ENCODE measurements around the gene ABCA1.
"Not testable (repeated sequence)": the region's sequence is repeated elsewhere in the genome, so short reads cannot be mapped to it uniquely, and the experiment has no call there.

Gene ABCA1

DNA sequence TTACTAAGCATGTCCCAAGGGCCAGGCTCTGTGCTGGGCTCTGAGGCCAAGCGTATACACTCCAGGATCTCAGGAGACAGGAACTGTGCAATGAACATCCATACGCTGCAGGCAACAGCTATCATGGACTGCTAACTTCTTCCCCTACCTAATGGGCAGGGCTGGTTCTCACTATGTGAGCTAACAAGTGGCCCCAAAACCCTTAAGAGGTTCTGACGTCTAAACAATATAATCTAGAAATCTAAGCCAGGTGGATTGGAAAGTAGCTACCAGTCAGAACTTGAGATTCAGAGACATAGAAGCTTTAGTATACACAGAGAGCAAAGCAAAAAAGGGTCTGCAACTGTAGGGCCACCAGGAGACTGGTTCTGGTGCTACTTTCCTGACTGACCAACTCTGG, 27.6 kb downstream of the ABCA1 start:
- H3K9me3 ChIP-seq (ENCODE audit: insufficient read depth, low read length), result no peaks in the 10 kb centered on the region
- H3F3A ChIP-seq (ENCODE audit: insufficient read depth), result no peaks in the 10 kb centered on the region
- H2AFZ ChIP-seq (ENCODE audit: low read depth, low read length, severe bottlenecking), result no peak overlapping the region
- no peak for TF ChIP-seq CTCF (IDR thresholded peaks at IDR 0.05; ENCODE audit: insufficient read depth, low read length, poor library complexity, severe bottlenecking)
- TF ChIP-seq EZH2phosphoT487 (conservative IDR thresholded peaks at IDR 0.05; ENCODE audit: low read length), result no peak
- no peaks in the 10 kb centered on the region for H3K79me2 ChIP-seq (ENCODE audit: insufficient read depth, low read length)
- H3K36me3 ChIP-seq (ENCODE audit: low read length), result no peaks in the 10 kb centered on the region
- no peaks in the 10 kb centered on the region for H3K27me3 ChIP-seq (ENCODE audit: low read length)
- no peaks in the 10 kb centered on the region for H4K20me1 ChIP-seq (ENCODE audit: low read depth, low read length)
- no peak overlapping the region for H3K4me3 ChIP-seq (ENCODE audit: insufficient read depth, low read length, poor library complexity, severe bottlenecking)
- no peak overlapping the region for H3K27ac ChIP-seq (ENCODE audit: low read depth, low read length)
- H3K4me2 ChIP-seq (ENCODE audit: low read depth, low read length, poor library complexity, severe bottlenecking), result no peak overlapping the region
- H3K9ac ChIP-seq (ENCODE audit: low read length), result no peak overlapping the region
- no peaks in the 10 kb centered on the region for H3K9me2 ChIP-seq (replicated peaks; ENCODE audit: insufficient read depth, low read length)

GRCh38 chr9:104899759-104900247, 28.2 kb downstream of the ABCA1 start:
- no peak overlapping the region for H3K27ac ChIP-seq (ENCODE audit: low read depth, low read length)
- no peaks in the 10 kb centered on the region for H3K79me2 ChIP-seq (ENCODE audit: insufficient read depth, low read length)
- no peak overlapping the region for H3K4me3 ChIP-seq (ENCODE audit: insufficient read depth, low read length, poor library complexity, severe bottlenecking)
- no peaks in the 10 kb centered on the region for H3K9me3 ChIP-seq (ENCODE audit: insufficient read depth, low read length)
- no peaks in the 10 kb centered on the region for H3K36me3 ChIP-seq (ENCODE audit: low read length)
- TF ChIP-seq CTCF (IDR thresholded peaks at IDR 0.05; ENCODE audit: insufficient read depth, low read length, poor library complexity, severe bottlenecking), result no peak
- TF ChIP-seq EZH2phosphoT487 (conservative IDR thresholded peaks at IDR 0.05; ENCODE audit: low read length), result no peak
- H4K20me1 ChIP-seq (ENCODE audit: low read depth, low read length), result no peaks in the 10 kb centered on the region
- H3K9ac ChIP-seq (ENCODE audit: low read length), result no peak overlapping the region
- H2AFZ ChIP-seq (ENCODE audit: low read depth, low read length, severe bottlenecking), result no peak overlapping the region
- no peak overlapping the region for H3K4me2 ChIP-seq (ENCODE audit: low read depth, low read length, poor library complexity, severe bottlenecking)
- no peaks in the 10 kb centered on the region for H3K27me3 ChIP-seq (ENCODE audit: low read length)
- H3K9me2 ChIP-seq (replicated peaks; ENCODE audit: insufficient read depth, low read length), result no peaks in the 10 kb centered on the region
- no peaks in the 10 kb centered on the region for H3F3A ChIP-seq (ENCODE audit: insufficient read depth)

DNA sequence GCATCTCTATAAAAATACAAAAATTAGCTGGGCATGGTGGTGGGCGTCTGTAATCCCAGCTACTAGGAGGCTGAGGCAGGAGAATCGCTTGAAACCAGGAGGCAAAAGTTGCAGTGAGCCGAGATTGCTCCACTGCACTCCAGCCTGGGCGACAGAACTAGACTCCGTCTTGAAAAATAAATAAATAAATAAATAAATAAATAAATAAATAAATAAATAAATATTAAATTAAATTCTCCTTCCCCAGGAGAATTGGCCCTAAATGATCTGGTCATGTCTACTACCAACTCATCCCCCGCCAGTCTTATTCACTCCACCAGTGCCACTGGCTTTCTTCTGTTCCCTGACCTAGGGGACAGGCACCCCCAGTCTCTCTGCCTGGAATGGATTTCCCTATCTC, 29.6 kb downstream of the ABCA1 start:
- not testable (repeated sequence) for H2AFZ ChIP-seq (ENCODE audit: low read depth, low read length, severe bottlenecking); H3K9me2 ChIP-seq (replicated peaks; ENCODE audit: insufficient read depth, low read length); H3F3A ChIP-seq (ENCODE audit: insufficient read depth); H3K27ac ChIP-seq (ENCODE audit: low read depth, low read length); H3K9me3 ChIP-seq (ENCODE audit: insufficient read depth, low read length); H3K27me3 ChIP-seq (ENCODE audit: low read length); H3K4me2 ChIP-seq (ENCODE audit: low read depth, low read length, poor library complexity, severe bottlenecking); H3K4me3 ChIP-seq (ENCODE audit: insufficient read depth, low read length, poor library complexity, severe bottlenecking); H4K20me1 ChIP-seq (ENCODE audit: low read depth, low read length); H3K9ac ChIP-seq (ENCODE audit: low read length); H3K79me2 ChIP-seq (ENCODE audit: insufficient read depth, low read length); H3K36me3 ChIP-seq (ENCODE audit: low read length)

- Histone ChIP-seq H2AFZ (ENCODE audit: low read depth, low read length, severe bottlenecking) (no peak overlapping the region), H3K27ac (ENCODE audit: low read depth, low read length) (no peak overlapping the region), H3K4me3 (ENCODE audit: insufficient read depth, low read length, poor library complexity, severe bottlenecking) (no peak overlapping the region), H3F3A (ENCODE audit: insufficient read depth) (no peaks in the 10 kb centered on the region), H3K4me2 (ENCODE audit: low read depth, low read length, poor library complexity, severe bottlenecking) (no peak overlapping the region), H3K79me2 (ENCODE audit: insufficient read depth, low read length) (no peaks in the 10 kb centered on the region), H3K9me3 (ENCODE audit: insufficient read depth, low read length) (no peaks in the 10 kb centered on the region), H3K9ac (ENCODE audit: low read length) (no peak overlapping the region), H3K36me3 (ENCODE audit: low read length) (no peaks in the 10 kb centered on the region), H3K9me2 (replicated peaks; ENCODE audit: insufficient read depth, low read length) (no peaks in the 10 kb centered on the region), H3K27me3 (ENCODE audit: low read length) (no peaks in the 10 kb centered on the region), H4K20me1 (ENCODE audit: low read depth, low read length) (no peaks in the 10 kb centered on the region)
- no peak for TF ChIP-seq CTCF (IDR thresholded peaks at IDR 0.05; ENCODE audit: insufficient read depth, low read length, poor library complexity, severe bottlenecking)
- TF ChIP-seq EZH2phosphoT487 (conservative IDR thresholded peaks at IDR 0.05; ENCODE audit: low read length), result no peak
These were observed 31.8 kb downstream of the ABCA1 start for GRCh38 chr9:104896131-104896530.

Measured in SU-DHL-6 (cell line).